ENCODE data around the gene PIGL. TPM values are rescaled to one million over a fixed set of nuclear protein-coding genes. Genes with fewer than 3 reads are reported as not detected.
A peak's percentile ranks its signal among the peaks of the same experiment; 100 is the strongest.

PIGL gene
- total RNA-seq, 1 donor from 2014 or later: 7.1 TPM

DNA sequence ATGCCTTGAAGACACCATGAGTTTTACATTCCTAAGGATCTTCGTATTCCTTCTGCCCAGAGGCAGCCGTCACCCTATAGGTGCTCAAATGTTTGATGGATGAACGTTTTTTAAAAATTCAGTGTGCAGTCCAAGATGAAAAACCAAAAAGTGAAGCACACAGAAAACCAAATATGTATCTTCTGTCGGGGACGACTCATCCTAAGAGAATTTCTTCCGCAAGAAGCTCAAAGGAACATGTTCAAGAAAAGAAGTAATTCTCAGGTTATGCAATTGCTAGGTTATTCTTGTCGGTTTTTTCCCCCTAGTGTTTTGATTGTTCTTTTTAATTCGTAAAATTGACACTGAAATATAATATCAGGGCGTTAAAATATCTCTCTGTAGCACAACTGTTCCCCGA, 134.8 kb downstream of the PIGL start:
- Histone ChIP-seq H3K4me3 (peak overlapping the region; percentile 80), H3K4me1 (peaks cover 18% of the 10 kb centered on the region), H3K36me3 (peaks cover 15% of the 10 kb centered on the region), H3K9me3 (replicated peaks) (no peaks in the 10 kb centered on the region), H3K27me3 (ENCODE audit: low read depth) (peaks cover 23% of the 10 kb centered on the region), H3K27ac (replicated peaks) (no peak overlapping the region)
- intact Hi-C loops (cut with micrococcal nuclease): no loop called here
- TF ChIP-seq, protein P1, sequence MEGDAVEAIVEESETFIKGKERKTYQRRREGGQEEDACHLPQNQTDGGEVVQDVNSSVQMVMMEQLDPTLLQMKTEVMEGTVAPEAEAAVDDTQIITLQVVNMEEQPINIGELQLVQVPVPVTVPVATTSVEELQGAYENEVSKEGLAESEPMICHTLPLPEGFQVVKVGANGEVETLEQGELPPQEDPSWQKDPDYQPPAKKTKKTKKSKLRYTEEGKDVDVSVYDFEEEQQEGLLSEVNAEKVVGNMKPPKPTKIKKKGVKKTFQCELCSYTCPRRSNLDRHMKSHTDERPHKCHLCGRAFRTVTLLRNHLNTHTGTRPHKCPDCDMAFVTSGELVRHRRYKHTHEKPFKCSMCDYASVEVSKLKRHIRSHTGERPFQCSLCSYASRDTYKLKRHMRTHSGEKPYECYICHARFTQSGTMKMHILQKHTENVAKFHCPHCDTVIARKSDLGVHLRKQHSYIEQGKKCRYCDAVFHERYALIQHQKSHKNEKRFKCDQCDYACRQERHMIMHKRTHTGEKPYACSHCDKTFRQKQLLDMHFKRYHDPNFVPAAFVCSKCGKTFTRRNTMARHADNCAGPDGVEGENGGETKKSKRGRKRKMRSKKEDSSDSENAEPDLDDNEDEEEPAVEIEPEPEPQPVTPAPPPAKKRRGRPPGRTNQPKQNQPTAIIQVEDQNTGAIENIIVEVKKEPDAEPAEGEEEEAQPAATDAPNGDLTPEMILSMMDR (IDR thresholded peaks at IDR 0.05; ENCODE audit: borderline replicate concordance): no peak
- no peak for DNase-seq

DNA sequence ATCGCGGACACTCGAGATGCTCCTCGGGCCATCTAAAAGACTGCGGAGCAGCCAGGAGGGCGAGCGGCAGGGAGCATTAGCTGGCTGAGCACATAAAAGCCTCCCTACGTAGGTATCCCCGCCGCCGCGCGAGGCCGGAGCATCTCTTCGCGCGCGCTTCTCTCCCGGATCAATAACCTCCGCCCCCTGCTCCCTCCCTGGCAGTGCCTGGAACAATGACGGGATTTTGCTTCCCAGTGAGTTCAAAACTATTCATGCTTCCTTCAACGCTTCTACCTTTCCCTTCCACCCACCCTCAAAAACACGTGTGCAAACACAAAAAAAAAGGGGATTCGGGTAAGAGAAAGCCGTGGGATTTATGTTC, 135.3 kb downstream of the PIGL start:
- DNase-seq: peak; percentile 18
- H3K4me3 ChIP-seq: peak overlapping the region; percentile 80
- TF ChIP-seq, protein P1 (IDR thresholded peaks at IDR 0.05; ENCODE audit: borderline replicate concordance): no peak
- H3K9me3 ChIP-seq (replicated peaks): no peaks in the 10 kb centered on the region
- peaks cover 18% of the 10 kb centered on the region for H3K4me1 ChIP-seq
- peaks cover 23% of the 10 kb centered on the region for H3K27me3 ChIP-seq (ENCODE audit: low read depth)
- H3K27ac ChIP-seq (replicated peaks): no peak overlapping the region
- intact Hi-C loops (cut with micrococcal nuclease): no loop called here
- peaks cover 15% of the 10 kb centered on the region for H3K36me3 ChIP-seq

DNA sequence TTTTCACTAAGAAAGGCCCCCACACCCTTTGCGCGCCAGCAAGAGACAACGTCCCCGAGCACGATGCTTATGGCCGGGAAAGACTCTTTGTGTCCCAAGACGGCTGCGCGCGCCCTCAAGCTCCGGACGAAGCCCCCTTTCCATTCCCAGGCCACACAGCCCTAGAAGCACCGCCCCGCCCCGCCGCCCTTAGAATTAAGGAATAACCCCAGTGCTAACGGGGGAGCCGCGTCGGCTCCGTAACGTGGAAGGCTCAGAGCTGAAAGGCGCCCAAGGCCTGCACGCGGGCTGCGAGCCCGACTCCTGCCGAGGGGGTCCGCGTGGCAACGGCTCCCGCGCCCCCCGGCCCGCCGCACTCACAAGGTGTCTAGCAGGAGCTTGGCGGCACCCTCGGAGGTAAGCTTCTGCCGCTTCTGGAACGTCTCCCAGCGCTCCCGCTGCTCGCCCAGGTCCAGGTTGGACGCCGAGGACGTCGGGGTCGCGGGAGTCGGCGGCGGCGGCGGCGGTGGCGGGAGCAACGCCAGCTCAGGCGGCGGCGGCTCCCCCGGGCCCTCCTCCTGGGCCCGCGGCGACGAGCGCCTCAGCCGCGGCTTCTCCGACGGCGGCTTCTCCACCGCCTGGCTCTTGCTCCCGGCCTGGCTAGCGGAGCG, 135.8 kb downstream of the PIGL start:
- intact Hi-C loops (cut with micrococcal nuclease): no loop called here
- DNase-seq: no peak
- Histone ChIP-seq H3K4me1 (peaks cover 18% of the 10 kb centered on the region), H3K4me3 (peak overlapping the region; percentile 80), H3K27me3 (ENCODE audit: low read depth) (peaks cover 23% of the 10 kb centered on the region), H3K36me3 (peaks cover 15% of the 10 kb centered on the region), H3K9me3 (replicated peaks) (no peaks in the 10 kb centered on the region), H3K27ac (replicated peaks) (no peak overlapping the region)
- TF ChIP-seq, protein P1 (IDR thresholded peaks at IDR 0.05; ENCODE audit: borderline replicate concordance): no peak

DNA sequence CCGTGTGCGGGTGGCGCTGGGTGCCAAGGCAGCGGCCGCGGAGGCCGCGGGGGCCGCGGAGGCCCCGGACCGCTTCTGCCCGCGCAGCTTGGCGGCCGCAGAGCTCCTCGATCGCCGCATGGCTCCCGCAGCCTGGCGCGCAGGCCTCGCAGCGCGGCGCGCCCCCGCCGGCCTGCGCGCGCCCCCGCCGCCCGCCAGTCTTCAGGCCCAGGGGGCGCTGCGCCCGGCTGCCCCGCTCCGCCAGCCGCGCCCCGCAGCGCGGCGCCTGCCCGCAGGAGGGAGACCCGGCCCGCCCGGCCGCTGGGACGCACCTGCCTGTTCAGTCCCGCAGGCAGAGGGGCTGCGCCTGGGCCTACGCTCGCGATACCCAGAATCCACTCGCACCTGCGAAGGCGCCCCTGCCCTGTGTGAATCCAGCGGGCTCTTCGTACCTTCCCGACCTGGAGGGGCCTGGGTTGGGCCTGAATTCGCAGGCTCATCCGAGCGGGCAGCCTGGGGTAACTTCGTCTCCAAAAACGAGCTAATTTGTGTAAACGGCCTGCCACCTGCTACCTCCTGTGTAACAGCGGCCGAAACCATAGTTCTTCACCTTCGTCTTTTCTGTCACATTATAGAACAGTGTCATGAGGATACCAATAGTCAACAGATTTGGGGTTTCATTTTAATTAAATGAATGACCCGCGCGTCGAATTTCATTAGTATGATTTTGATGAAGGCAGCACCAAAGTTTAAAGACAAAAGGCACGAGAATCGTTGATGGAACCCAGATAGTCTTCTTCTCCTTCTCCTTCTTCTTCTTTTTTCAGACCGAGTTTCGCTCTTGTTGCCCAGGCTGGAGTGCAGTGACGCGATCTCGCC, 136.5 kb downstream of the PIGL start, which contains the start of gene CENPV:
Gene CENPV (minus strand): TSS at position 153 of the 858 bp plus-strand sequence. CDS start 33 bp downstream, at position 120.
- peaks cover 23% of the 10 kb centered on the region for H3K27me3 ChIP-seq (ENCODE audit: low read depth)
- H3K4me3 ChIP-seq: peak within 1 kb of the TSS; percentile 80
- H3K36me3 ChIP-seq: peaks cover 9% of the 10 kb centered on the region
- TF ChIP-seq, protein P1 (IDR thresholded peaks at IDR 0.05; ENCODE audit: borderline replicate concordance): peak; percentile 41
- H3K9me3 ChIP-seq (replicated peaks): no peaks in the 10 kb centered on the region
- no peak within 1 kb of the TSS for H3K27ac ChIP-seq (replicated peaks)
- H3K4me1 ChIP-seq: peaks cover 18% of the 10 kb centered on the region
- peak; percentile 32 for DNase-seq
- intact Hi-C loops (cut with micrococcal nuclease): no loop called here

DNA sequence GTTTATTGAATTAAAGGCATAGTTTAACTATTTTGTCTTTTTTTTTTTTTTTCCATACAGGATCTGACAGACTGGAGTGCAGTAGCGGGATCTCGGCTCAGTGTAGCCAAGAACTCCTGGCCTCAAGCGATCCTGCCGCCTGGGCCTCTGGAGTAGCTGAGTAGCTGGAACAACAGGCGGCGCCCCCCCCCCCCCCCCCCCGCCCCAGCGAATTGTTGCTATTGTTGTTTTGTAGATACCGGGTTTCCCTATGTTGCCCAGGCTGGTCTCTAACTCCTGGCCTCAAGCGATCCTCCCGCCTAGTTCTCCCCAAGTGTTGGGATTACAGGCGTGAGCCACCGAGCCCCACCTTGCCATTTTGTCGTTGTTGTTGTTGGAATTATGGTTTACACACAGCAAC, 137.6 kb downstream of the PIGL start:
- intact Hi-C loops (cut with micrococcal nuclease): no loop called here
- H3K9me3 ChIP-seq (replicated peaks): no peaks in the 10 kb centered on the region
- TF ChIP-seq, protein P1 (IDR thresholded peaks at IDR 0.05; ENCODE audit: borderline replicate concordance): no peak
- no peak overlapping the region for H3K4me3 ChIP-seq
- H3K27ac ChIP-seq (replicated peaks): no peak overlapping the region
- H3K4me1 ChIP-seq: peaks cover 18% of the 10 kb centered on the region
- DNase-seq: no peak
- no peaks in the 10 kb centered on the region for H3K36me3 ChIP-seq
- H3K27me3 ChIP-seq (ENCODE audit: low read depth): peaks cover 23% of the 10 kb centered on the region
